H7 (cell line): ENCODE measurements around the gene CAV3. TPM values are rescaled to one million over a fixed set of nuclear protein-coding genes. Genes with fewer than 3 reads are reported as not detected.

Experiments
- DNase-seq: peaks from one replicate; pipeline ENCODE4 v3.0.0; 2012
- H3K27me3 ChIP-seq: 2 replicates; pipeline ENCODE4 v1.6.0; 2011; ENCODE audit warnings: mild to moderate bottlenecking, low read length; ENCODE audit not compliant: control insufficient read depth, insufficient read depth
- H3K36me3 ChIP-seq: replicated peaks from 2 replicates; pipeline ENCODE4 v1.5.1; 2011; ENCODE audit warnings: low read length; ENCODE audit not compliant: control insufficient read depth, insufficient read depth
- H3K4me3 ChIP-seq: 2 replicates; pipeline ENCODE4 v1.5.1; 2011; ENCODE audit warnings: low read depth, mild to moderate bottlenecking, control low read depth, low read length, moderate library complexity; ENCODE audit not compliant: insufficient read depth
- total RNA-seq: library from RNA; depleted of rRNA; stranded (reverse); fragments of >200 nt; shearing (Covaris generic); gene quantifications from 2 replicates; pipeline ENCODE4 v1.2.3, GENCODE V29; 2014; rRNA removed

Gene CAV3
- total RNA-seq, 1 experiment from 2014 or later = not detected

DNA sequence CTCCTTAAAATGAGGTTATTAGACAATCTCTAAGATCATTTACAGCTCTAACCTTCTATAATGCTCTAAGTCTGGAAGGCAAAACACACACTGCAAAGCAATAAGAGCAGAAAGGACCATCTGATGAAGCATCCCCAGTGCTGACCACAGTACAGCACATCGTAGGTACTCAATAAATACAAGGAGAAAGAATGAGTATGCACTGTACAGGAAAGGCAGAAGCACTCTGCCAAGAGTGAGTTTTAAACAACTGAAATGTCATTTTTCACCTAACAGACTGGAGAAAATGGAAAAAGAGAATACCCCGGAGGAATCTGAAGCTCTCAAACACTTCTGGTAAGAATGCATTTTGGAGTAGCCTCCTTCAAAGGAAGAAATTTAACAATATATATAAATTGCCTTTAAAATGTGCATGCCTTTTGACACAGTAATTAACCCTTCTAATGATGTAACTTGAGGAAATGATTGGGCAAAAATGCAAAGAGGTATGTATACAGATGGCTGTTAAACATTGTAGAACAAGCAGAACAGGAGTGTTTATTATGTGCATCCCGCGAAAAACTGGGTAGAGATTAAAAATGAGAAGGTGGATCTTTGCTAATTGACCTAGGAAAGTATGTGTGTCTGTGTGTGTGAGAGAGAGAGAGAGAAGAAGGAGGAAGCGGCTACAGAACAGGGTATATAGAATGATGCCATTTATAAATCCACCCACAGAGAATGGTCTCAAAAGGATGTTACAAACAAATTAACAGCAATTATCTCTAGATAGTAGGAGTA lies 43.8 kb downstream of the CAV3 start:
- Histone ChIP-seq H3K4me3 (no peak overlapping the region), H3K36me3 (no peaks in the 10 kb centered on the region), H3K27me3 (no peaks in the 10 kb centered on the region; the same call in 1 of the 2 replicates)
- no peak for DNase-seq

DNA sequence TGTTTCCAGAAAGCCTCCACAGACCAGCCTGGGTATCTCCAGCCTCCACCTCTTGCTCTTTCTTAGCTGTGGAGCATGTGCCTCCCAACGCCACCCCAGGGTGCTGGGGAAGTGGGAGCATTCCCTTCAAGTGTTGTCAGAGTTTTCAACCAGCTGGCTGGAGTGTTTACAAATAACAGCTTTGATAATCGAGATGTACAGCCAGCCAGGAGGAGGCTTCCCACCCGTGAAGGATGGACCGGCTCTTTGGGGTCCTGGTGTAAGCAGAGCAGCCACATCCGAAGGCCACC lies 44.3 kb downstream of the CAV3 start:
- no peak overlapping the region for H3K4me3 ChIP-seq
- H3K36me3 ChIP-seq = no peaks in the 10 kb centered on the region
- no peaks in the 10 kb centered on the region; the same call in 1 of the 2 replicates for H3K27me3 ChIP-seq
- no peak for DNase-seq

DNA sequence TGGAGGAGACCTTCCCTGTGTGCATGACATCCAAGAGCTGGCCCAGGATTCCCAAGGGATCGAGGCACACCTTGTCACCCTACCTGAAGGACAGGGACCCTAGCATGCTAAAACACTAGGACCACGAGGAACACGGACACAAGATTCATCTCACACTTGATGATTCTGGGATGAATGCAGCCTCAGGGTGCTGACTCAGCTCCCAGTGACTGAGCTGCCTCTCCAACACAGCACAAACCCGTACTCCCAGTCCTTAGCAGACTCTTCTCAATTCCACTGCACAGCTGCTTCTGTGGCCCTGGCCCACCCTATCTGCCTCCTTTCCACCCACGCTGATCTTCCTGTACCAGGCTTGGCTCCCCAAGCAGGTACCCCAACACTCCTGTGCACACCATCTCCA lies 44.9 kb downstream of the CAV3 start:
- no peak for DNase-seq
- no peaks in the 10 kb centered on the region for H3K36me3 ChIP-seq
- no peak overlapping the region for H3K4me3 ChIP-seq
- no peaks in the 10 kb centered on the region; the same call in 1 of the 2 replicates for H3K27me3 ChIP-seq

DNA sequence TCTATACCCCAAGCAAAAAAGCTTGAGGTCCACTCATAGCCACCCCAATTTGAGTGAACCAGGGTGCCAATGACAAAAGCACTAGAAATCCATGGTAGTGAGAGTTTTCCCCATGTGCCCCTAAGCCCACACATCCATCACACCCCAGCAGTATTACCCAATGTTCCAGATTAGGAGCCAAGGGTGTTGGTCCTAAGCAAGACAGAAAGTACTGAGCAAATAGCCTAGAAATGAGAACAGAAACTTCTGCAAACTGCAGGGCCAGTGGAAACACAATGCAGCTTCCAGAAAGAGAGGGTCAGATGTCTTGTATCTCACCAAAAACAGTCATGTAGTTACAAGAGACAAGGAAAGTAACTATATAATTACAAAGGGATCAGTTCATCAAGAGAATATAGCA lies 46.7 kb downstream of the CAV3 start:
- no peak for DNase-seq
- H3K4me3 ChIP-seq = no peak overlapping the region

DNA sequence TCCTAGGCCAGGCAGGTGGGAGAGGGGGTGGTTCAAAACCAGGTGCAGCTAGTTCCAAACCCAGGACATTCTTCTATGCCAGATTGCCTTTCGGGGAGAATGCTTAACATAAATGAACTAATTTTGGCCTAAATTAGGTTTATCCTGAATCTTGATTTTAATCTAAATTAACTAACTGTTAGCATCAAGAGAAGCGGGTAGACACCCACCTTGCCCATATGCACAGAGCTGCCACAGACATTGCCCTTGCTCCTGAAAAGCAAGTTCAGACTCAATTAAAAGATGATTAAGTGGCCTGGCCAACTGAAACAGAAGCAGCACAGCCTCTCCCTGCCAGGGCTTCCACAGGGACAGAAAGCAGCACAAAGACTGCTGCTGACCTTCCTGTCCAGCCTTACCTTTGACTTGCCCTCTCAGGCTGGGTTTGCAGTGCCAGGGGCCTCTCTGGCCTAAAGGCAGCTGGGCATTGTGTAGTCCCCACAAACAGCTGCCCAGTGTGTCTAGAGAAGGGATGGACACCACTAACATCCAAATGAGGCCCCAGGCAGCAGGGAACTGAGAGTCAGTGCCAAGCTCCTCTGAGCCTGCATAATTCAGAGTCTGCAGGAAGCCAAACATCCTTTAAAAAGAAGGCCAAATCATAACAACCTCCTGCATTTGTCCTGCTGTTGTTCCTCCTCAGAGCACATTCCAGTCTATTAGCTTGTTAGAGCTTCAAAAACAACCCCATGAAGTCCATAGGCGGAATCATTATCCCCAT lies 51.3 kb downstream of the CAV3 start:
- Histone ChIP-seq H3K27me3 (no peaks in the 10 kb centered on the region), H3K36me3 (no peaks in the 10 kb centered on the region), H3K4me3 (no peak overlapping the region)
- DNase-seq = no peak

More for the DNA sequence above, 46.7 kb downstream of the CAV3 start:
- H3K36me3 ChIP-seq = no peaks in the 10 kb centered on the region
- no peaks in the 10 kb centered on the region; the same call in 1 of the 2 replicates for H3K27me3 ChIP-seq

DNA sequence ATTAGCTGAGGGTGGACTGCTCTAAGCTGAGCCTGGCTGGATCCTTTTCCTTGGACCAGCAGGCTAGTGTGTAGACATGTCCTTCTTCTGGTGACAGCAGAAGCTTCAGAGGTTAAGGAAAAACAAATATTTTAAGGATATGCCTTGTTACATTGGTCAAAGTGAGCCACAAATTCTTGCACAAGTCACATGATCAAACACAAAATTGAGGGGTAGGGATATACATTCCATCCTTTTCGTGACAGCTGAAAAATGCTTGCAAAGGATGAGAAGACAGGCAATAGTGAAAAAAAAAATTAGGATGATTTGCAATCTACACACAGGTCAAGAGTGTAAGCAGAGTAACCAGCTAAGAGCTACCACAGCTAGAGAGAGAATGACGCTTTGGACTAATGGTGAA lies 56.9 kb downstream of the CAV3 start:
- Histone ChIP-seq H3K36me3 (no peaks in the 10 kb centered on the region), H3K27me3 (no peaks in the 10 kb centered on the region), H3K4me3 (no peak overlapping the region)
- DNase-seq = no peak

DNA sequence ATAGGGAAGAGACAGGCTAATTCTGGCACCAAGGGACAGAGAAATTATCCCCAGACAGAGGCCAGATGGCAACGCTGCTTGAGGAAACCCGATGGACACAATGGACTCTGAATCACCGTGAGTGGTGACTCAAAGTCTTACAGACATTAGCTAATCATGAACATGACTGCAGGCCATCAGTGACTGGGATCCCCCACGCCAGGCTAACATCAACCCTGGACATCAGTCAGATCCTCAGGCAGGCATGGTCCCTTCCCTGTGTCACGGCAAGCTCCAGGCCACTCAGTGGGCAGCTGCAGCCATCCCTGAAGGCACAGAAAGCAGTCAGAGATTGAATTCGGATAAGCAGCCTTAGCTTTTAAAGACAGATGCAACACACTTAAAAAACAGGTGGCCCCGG lies 59.6 kb downstream of the CAV3 start:
- Histone ChIP-seq H3K36me3 (no peaks in the 10 kb centered on the region), H3K27me3 (no peaks in the 10 kb centered on the region), H3K4me3 (no peak overlapping the region)
- no peak for DNase-seq

DNA sequence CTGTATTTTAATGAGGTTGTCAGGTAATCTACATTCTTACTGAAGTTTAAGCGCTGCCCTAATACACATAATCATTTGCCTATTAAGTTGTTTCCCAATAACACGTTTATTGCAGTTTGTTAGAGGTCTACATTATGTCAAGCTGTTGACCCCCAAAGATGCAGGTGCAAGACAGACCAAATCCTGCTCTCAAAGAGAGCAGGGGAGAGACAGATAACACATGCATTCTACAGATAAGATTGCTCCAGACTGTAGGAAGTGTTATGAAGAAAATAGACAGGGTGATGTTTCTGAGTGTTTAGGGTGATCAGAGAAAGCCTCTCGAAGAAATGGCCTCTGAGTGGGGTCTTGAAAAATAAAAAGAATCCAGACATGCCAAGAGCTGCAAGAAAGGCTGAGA lies 60.6 kb downstream of the CAV3 start:
- H3K36me3 ChIP-seq = no peaks in the 10 kb centered on the region
- H3K4me3 ChIP-seq = no peak overlapping the region
- no peak for DNase-seq
- H3K27me3 ChIP-seq = no peaks in the 10 kb centered on the region

Other genes starting within 250 kb of the CAV3 start
- 2.8 and 7.9 TPM in 2 replicates for gene LMCD1, start 232.0 kb upstream of the CAV3 start, total RNA-seq
- 0.42 TPM in 1 of 2 replicates, not detected in the other for gene SSUH2, start 89.0 kb upstream of the CAV3 start, total RNA-seq
- gene OXTR, start 35.8 kb downstream of the CAV3 start, total RNA-seq = 0.78 and 4.2 TPM in 2 replicates
- 18.4 and 21.0 TPM in 2 replicates for gene RAD18, start 229.7 kb downstream of the CAV3 start, total RNA-seq